Epithelial cell of prostate (primary cell): ENCODE results near the gene MDFI.

Experiments
- DNase-seq: peaks from one replicate; pipeline ENCODE4 v3.0.0-alpha.2; 2011; ENCODE audit warnings: low read depth, low spot score
- H3K27ac ChIP-seq: fragments of 450-650 bp; 2 replicates; pipeline ENCODE4 v1.5.1; 2017; ENCODE audit warnings: mild to moderate bottlenecking

The MDFI gene

GRCh38 chr6:41638002-41638934 lies at the start of gene MDFI:
Gene MDFI (plus strand): TSS chr6:41638468. CDS start chr6:41638750, 282 bp downstream.
- no peak for DNase-seq
- peak within 1 kb of the TSS; percentile 94 for H3K27ac ChIP-seq

- DNase-seq = no peak
- H3K27ac ChIP-seq = no peak overlapping the region
Measured at GRCh38 chr6:41589223-41589622, 49.0 kb upstream of the MDFI start.

GRCh38 chr6:41589636-41590622 lies 48.3 kb upstream of the MDFI start:
- no peak for DNase-seq
- no peak overlapping the region for H3K27ac ChIP-seq

GRCh38 chr6:41591122-41591521 lies 47.1 kb upstream of the MDFI start:
- no peak overlapping the region for H3K27ac ChIP-seq
- DNase-seq = no peak

- H3K27ac ChIP-seq = no peak overlapping the region
- DNase-seq = no peak
Measured at GRCh38 chr6:41591859-41592502, 46.3 kb upstream of the MDFI start.

- DNase-seq = no peak
- no peak overlapping the region for H3K27ac ChIP-seq
Measured at GRCh38 chr6:41593406-41593805, 44.9 kb upstream of the MDFI start.

GRCh38 chr6:41593839-41594238 lies 44.4 kb upstream of the MDFI start:
- DNase-seq = no peak
- no peak overlapping the region for H3K27ac ChIP-seq

- DNase-seq = no peak
- H3K27ac ChIP-seq = no peak overlapping the region
Measured at GRCh38 chr6:41594326-41594725, 43.9 kb upstream of the MDFI start.

- DNase-seq = no peak
- H3K27ac ChIP-seq = no peak overlapping the region
Measured at GRCh38 chr6:41594766-41595165, 43.5 kb upstream of the MDFI start.

- no peak overlapping the region for H3K27ac ChIP-seq
- no peak for DNase-seq
Measured at GRCh38 chr6:41595166-41595565, 43.1 kb upstream of the MDFI start.

GRCh38 chr6:41596096-41596685 lies 42.1 kb upstream of the MDFI start:
- no peak overlapping the region for H3K27ac ChIP-seq

GRCh38 chr6:41596807-41597206 lies 41.5 kb upstream of the MDFI start:
- H3K27ac ChIP-seq = no peak overlapping the region
- no peak for DNase-seq

More at GRCh38 chr6:41596096-41596685, 42.1 kb upstream of the MDFI start:
- no peak for DNase-seq

GRCh38 chr6:41597246-41598000 lies 40.8 kb upstream of the MDFI start:
- no peak overlapping the region for H3K27ac ChIP-seq
- no peak for DNase-seq

GRCh38 chr6:41598670-41599014 lies 39.6 kb upstream of the MDFI start:
- no peak overlapping the region for H3K27ac ChIP-seq
- no peak for DNase-seq

GRCh38 chr6:41599015-41599851 lies 39.0 kb upstream of the MDFI start:
- DNase-seq = no peak
- H3K27ac ChIP-seq = no peak overlapping the region

- no peak for DNase-seq
- no peak overlapping the region for H3K27ac ChIP-seq
Measured at GRCh38 chr6:41599852-41600445, 38.3 kb upstream of the MDFI start.

GRCh38 chr6:41600499-41601247 lies 37.6 kb upstream of the MDFI start:
- DNase-seq = no peak
- H3K27ac ChIP-seq = no peak overlapping the region

GRCh38 chr6:41601248-41601549 lies 37.1 kb upstream of the MDFI start:
- no peak overlapping the region for H3K27ac ChIP-seq
- DNase-seq = no peak
